Measurements from ENCODE around the gene TCERG1L.

DNA sequence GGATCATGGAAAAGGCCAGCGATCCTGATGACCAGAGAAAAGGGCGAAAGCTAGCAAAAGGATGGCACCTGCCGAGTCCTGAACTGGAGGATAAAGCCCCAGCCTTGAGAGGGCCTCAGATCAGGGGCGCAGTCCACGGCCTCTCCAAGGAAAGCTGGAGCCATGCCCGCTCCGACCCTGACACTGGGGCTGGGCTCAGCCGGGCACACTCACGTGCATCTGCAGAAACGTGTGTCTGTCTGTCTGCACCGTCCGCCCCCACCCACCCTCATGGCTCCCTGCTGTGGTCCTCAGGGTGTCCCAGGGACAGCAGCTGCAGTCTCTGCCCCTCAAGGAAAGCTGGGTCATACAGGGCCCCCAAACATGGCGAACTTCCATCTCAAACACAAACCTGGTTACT lies 200.5 kb downstream of the TCERG1L start:
- TF ChIP-seq, protein P1, sequence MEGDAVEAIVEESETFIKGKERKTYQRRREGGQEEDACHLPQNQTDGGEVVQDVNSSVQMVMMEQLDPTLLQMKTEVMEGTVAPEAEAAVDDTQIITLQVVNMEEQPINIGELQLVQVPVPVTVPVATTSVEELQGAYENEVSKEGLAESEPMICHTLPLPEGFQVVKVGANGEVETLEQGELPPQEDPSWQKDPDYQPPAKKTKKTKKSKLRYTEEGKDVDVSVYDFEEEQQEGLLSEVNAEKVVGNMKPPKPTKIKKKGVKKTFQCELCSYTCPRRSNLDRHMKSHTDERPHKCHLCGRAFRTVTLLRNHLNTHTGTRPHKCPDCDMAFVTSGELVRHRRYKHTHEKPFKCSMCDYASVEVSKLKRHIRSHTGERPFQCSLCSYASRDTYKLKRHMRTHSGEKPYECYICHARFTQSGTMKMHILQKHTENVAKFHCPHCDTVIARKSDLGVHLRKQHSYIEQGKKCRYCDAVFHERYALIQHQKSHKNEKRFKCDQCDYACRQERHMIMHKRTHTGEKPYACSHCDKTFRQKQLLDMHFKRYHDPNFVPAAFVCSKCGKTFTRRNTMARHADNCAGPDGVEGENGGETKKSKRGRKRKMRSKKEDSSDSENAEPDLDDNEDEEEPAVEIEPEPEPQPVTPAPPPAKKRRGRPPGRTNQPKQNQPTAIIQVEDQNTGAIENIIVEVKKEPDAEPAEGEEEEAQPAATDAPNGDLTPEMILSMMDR (IDR thresholded peaks at IDR 0.05), result no peak
- no peak for TF ChIP-seq POLR2A (IDR thresholded peaks at IDR 0.05)

All from Peyer's patch (tissue), 4 donors.